ENCODE data around the gene DNAJA3. TPM values are rescaled to one million over a fixed set of nuclear protein-coding genes. Genes with fewer than 3 reads are reported as not detected.
A peak's percentile ranks its signal among the peaks of the same experiment; 100 is the strongest.

The DNAJA3 gene
- total and polyA plus RNA-seq, 3 donors from 2014 or later = 56.0 to 88.3 (median 80.2) TPM

GRCh38 chr16:4412159-4412558 lies 13.5 kb upstream of the DNAJA3 start:
- intact Hi-C loops (cut with DNase I; ENCODE audit: low total_unique reads) = no loop called here
- TF ChIP-seq CTCF (IDR thresholded peaks at IDR 0.05) (no peak), POLR2A (IDR thresholded peaks at IDR 0.05) (no peak)
- Histone ChIP-seq H3K36me3 (ENCODE audit: low read depth, missing control alignments) (no peaks in the 10 kb centered on the region), H3K27me3 (no peaks in the 10 kb centered on the region), H3K27ac (peak overlapping the region; percentile 59 to 61), H3K9me3 (no peaks in the 10 kb centered on the region), H3K4me1 (peaks cover 48% of the 10 kb centered on the region), H3K4me3 (no peak overlapping the region)
- no peak for DNase-seq
- WGBS, 2 donors = 72 to 76% methylated on average over 8 of the region's 8 CpGs

GRCh38 chr16:4412854-4413253 lies 12.8 kb upstream of the DNAJA3 start:
- Histone ChIP-seq H3K9me3 (no peaks in the 10 kb centered on the region), H3K36me3 (ENCODE audit: low read depth, missing control alignments) (no peaks in the 10 kb centered on the region), H3K4me3 (no peak overlapping the region), H3K4me1 (peaks cover 44% of the 10 kb centered on the region), H3K27ac (no peak overlapping the region), H3K27me3 (no peaks in the 10 kb centered on the region)
- intact Hi-C loops (cut with DNase I; ENCODE audit: low total_unique reads) = no loop called here
- no peak for DNase-seq
- TF ChIP-seq POLR2A (IDR thresholded peaks at IDR 0.05) (no peak), CTCF (IDR thresholded peaks at IDR 0.05) (no peak)
- WGBS, 2 donors = 93 to 96% methylated on average over 4 of the region's 4 CpGs

GRCh38 chr16:4414187-4414917 lies 11.3 kb upstream of the DNAJA3 start:
- WGBS, 2 donors = 87 to 93% methylated on average over 7 of the region's 7 CpGs
- H3K27ac ChIP-seq = no peak overlapping the region
- no peaks in the 10 kb centered on the region for H3K9me3 ChIP-seq
- no peaks in the 10 kb centered on the region for H3K36me3 ChIP-seq (ENCODE audit: low read depth, missing control alignments)
- peaks cover 38% of the 10 kb centered on the region for H3K4me1 ChIP-seq
- intact Hi-C loops (cut with DNase I; ENCODE audit: low total_unique reads) = no loop called here
- DNase-seq = no peak
- TF ChIP-seq CTCF (IDR thresholded peaks at IDR 0.05) (no peak), POLR2A (IDR thresholded peaks at IDR 0.05) (no peak)
- H3K4me3 ChIP-seq = no peak overlapping the region
- H3K27me3 ChIP-seq = no peaks in the 10 kb centered on the region

- H3K9me3 ChIP-seq = no peaks in the 10 kb centered on the region
- TF ChIP-seq CTCF (IDR thresholded peaks at IDR 0.05) = no peak
- TF ChIP-seq POLR2A (IDR thresholded peaks at IDR 0.05) = no peak
These were observed 10.0 kb upstream of the DNAJA3 start for GRCh38 chr16:4415538-4416199.

More at GRCh38 chr16:4415538-4416199, 10.0 kb upstream of the DNAJA3 start:
- peak overlapping the region; percentile 56 to 86 for H3K27ac ChIP-seq
- DNase-seq = peak; percentile 53
- peaks cover 40% of the 10 kb centered on the region for H3K4me1 ChIP-seq
- H3K36me3 ChIP-seq (ENCODE audit: low read depth, missing control alignments) = no peaks in the 10 kb centered on the region
- intact Hi-C loops (cut with DNase I; ENCODE audit: low total_unique reads) = no loop called here
- no peaks in the 10 kb centered on the region for H3K27me3 ChIP-seq
- H3K4me3 ChIP-seq = peak overlapping the region; percentile 83 to 95
- 0 to 1% methylated on average over 3 to 40 of the region's 44 CpGs for WGBS, 2 donors

Measured in testis (tissue), 3 donors.